A549 treated with Mapracorat at 1 μM for 4 hours (cell line): ENCODE measurements around the gene MBOAT7. TPM values are rescaled to one million over a fixed set of nuclear protein-coding genes. Genes with fewer than 3 reads are reported as not detected.

Experiments
- total RNA-seq: library from RNA; stranded (reverse); fragments of 200-300 nt; extraction: Qiagen RNA extraction; gene quantifications from 5 replicates; pipeline ENCODE4 v1.2.3, GENCODE V29; 2022

Gene MBOAT7
- 111 to 158 TPM (median 145 TPM) in 5 replicates for total RNA-seq

GRCh38 chr19:54189145-54189734 lies at the start of gene MBOAT7:
MBOAT7 (minus strand) TSS chr19:54189580; CDS start chr19:54188508, 1,072 bp downstream.

GRCh38 chr19:54222474-54223276 lies 33.3 kb upstream of the MBOAT7 start, which contains the start of gene LILRB3:
LILRB3 (minus strand) TSS chr19:54223007; CDS start chr19:54222976, 31 bp downstream.

GRCh38 chr19:54191011-54191810 lies 1.8 kb upstream of the MBOAT7 start, which contains the start of gene TSEN34:
TSEN34 (plus strand) TSS chr19:54191308; CDS start chr19:54191365, 57 bp downstream.

GRCh38 chr19:54172471-54173358 lies 16.7 kb downstream of the MBOAT7 start, which contains the start of gene TMC4:
TMC4 (minus strand) TSS chr19:54173160; CDS start chr19:54173117, 43 bp downstream.

GRCh38 chr19:54159352-54160181 lies 29.8 kb downstream of the MBOAT7 start, which contains the start of gene LENG1:
LENG1 (minus strand) TSS chr19:54159721; CDS start chr19:54159695, 26 bp downstream.

GRCh38 chr19:54137699-54138488 lies 51.5 kb downstream of the MBOAT7 start, which contains the start of gene CNOT3:
CNOT3 (plus strand) TSS chr19:54137762; CDS start chr19:54142979, 5,217 bp downstream.

Other genes with a start within 250 kb of the MBOAT7 start
- 0.73 to 1.2 TPM (median 0.93 TPM) in 5 replicates for gene CACNG8, start 226.6 kb downstream of the MBOAT7 start, total RNA-seq
- 9.3 to 13.4 TPM (median 12.4 TPM) in 5 replicates for gene CACNG6, start 197.9 kb downstream of the MBOAT7 start, total RNA-seq
- gene VSTM1, start 125.7 kb downstream of the MBOAT7 start, total RNA-seq = 0.52 to 0.83 TPM (median 0.57 TPM) in 4 of 5 replicates, not detected in the other
- not detected in 5 replicates for gene TARM1, start 108.2 kb downstream of the MBOAT7 start, total RNA-seq
- gene OSCAR, start 88.8 kb downstream of the MBOAT7 start, total RNA-seq = 0.22 to 0.33 TPM (median 0.30 TPM) in 5 replicates
- gene NDUFA3, start 86.7 kb downstream of the MBOAT7 start, total RNA-seq = 208 to 255 TPM (median 222 TPM) in 5 replicates
- gene TFPT, start 73.9 kb downstream of the MBOAT7 start, total RNA-seq = 19.7 to 25.6 TPM (median 21.8 TPM) in 5 replicates
- gene PRPF31, start 73.8 kb downstream of the MBOAT7 start, total RNA-seq = 107 to 118 TPM (median 115 TPM) in 5 replicates
- 52.7 to 66.3 TPM (median 62.4 TPM) in 5 replicates for gene CNOT3, start 51.8 kb downstream of the MBOAT7 start, total RNA-seq
- gene LENG1, start 29.9 kb downstream of the MBOAT7 start, total RNA-seq = 6.6 to 8.4 TPM (median 7.9 TPM) in 5 replicates
- 0.76 to 1.1 TPM (median 0.80 TPM) in 5 replicates for gene TMC4, start 16.4 kb downstream of the MBOAT7 start, total RNA-seq
- gene TSEN34, start 1.7 kb upstream of the MBOAT7 start, total RNA-seq = 76.6 to 127 TPM (median 124 TPM) in 5 replicates
- 2,104 to 2,641 TPM (median 2,212 TPM) in 5 replicates for gene RPS9, start 11.3 kb upstream of the MBOAT7 start, total RNA-seq
- 0.11 to 0.20 TPM (median 0.15 TPM) in 5 replicates for gene LILRB3, start 33.4 kb upstream of the MBOAT7 start, total RNA-seq
- gene LILRA6, start 53.2 kb upstream of the MBOAT7 start, total RNA-seq = 0.08 to 0.09 TPM in 2 of 5 replicates, not detected in the others
- not detected in 5 replicates for gene LILRB5, start 67.7 kb upstream of the MBOAT7 start, total RNA-seq
- gene LILRB2, start 91.5 kb upstream of the MBOAT7 start, total RNA-seq = 0.05 to 0.26 TPM (median 0.11 TPM) in 5 replicates
- not detected in 5 replicates for gene LILRA5, start 123.6 kb upstream of the MBOAT7 start, total RNA-seq
- not detected in 5 replicates for gene LILRA4, start 149.6 kb upstream of the MBOAT7 start, total RNA-seq
- gene LAIR1, start 175.4 kb upstream of the MBOAT7 start, total RNA-seq = not detected in 5 replicates
- gene TTYH1, start 225.9 kb upstream of the MBOAT7 start, total RNA-seq = 0.42 TPM in 1 of 5 replicates, not detected in the others